ENCODE data around the gene PHLDA2. TPM values are rescaled to one million over a fixed set of nuclear protein-coding genes. Genes with fewer than 3 reads are reported as not detected.
A peak's percentile ranks its signal among the peaks of the same experiment; 100 is the strongest.

The PHLDA2 gene
- polyA plus RNA-seq, 1 donor (not counting 4 experiments of a cell fraction or from before 2014, with no cell fraction given) = 24.3 TPM

- H3K9ac ChIP-seq (ENCODE audit: control insufficient read depth, extremely low read depth, insufficient read depth, low read length) = no peak overlapping the region
- FAIRE-seq = no peak
- no peak overlapping the region for H3K27ac ChIP-seq (ENCODE audit: control insufficient read depth, insufficient read depth, low read length)
- H3K9me1 ChIP-seq (ENCODE audit: control insufficient read depth, extremely low read depth, insufficient read depth, low read length) = no peaks in the 10 kb centered on the region
- peaks cover 60% of the 10 kb centered on the region for H3K27me3 ChIP-seq (ENCODE audit: control insufficient read depth, extremely low read depth, insufficient read depth, low read length)
- dilution Hi-C loops (cut with MboI; ENCODE audit: extremely low pct_ligation_motif_present, low sequenced_read_pairs) = no loop called here
- peaks cover 2% of the 10 kb centered on the region for H4K20me1 ChIP-seq (ENCODE audit: control insufficient read depth, extremely low read depth, insufficient read depth, low read length)
- no peaks in the 10 kb centered on the region for H3K9me3 ChIP-seq (ENCODE audit: control insufficient read depth, low read depth, low read length)
- no peak overlapping the region for H2AFZ ChIP-seq (ENCODE audit: control insufficient read depth, low read length)
- no peak for DNase-seq (ENCODE audit: low read depth, low spot score)
- no peaks in the 10 kb centered on the region for H3K36me3 ChIP-seq (ENCODE audit: control insufficient read depth in 2 of 2, extremely low read depth in 1 of 2, insufficient read depth in 2 of 2, low read length in 2 of 2)
- H3K79me2 ChIP-seq (ENCODE audit: control insufficient read depth, insufficient read depth, low read length) = no peaks in the 10 kb centered on the region
- H3K4me2 ChIP-seq (ENCODE audit: control insufficient read depth, extremely low read depth, insufficient read depth, low read depth, low read length) = peak overlapping the region; percentile 51
- TF ChIP-seq CTCF (optimal IDR thresholded peaks at IDR 0.05 in 1 of 3, IDR thresholded peaks at IDR 0.05 in 1 of 3, conservative IDR thresholded peaks at IDR 0.05 in 1 of 3; ENCODE audit: extremely low read depth in 1 of 3, insufficient read depth in 2 of 3, low read length in 3 of 3) (no peak), EZH2 (IDR thresholded peaks at IDR 0.05; ENCODE audit: low read length) (peak; percentile 90)
- peak overlapping the region in 1 of 3 experiments; percentile 24 for H3K4me3 ChIP-seq (ENCODE audit: control insufficient read depth in 2 of 3, extremely low read depth in 1 of 3, insufficient read depth in 2 of 3, low read depth in 1 of 3, low read length in 3 of 3)
- H3K4me1 ChIP-seq (ENCODE audit: control insufficient read depth, extremely low read depth, insufficient read depth, low read length) = peaks cover 6% of the 10 kb centered on the region
Observed at GRCh38 chr11:2883640-2883978, 45.6 kb downstream of the PHLDA2 start.

- Histone ChIP-seq H3K9me1 (ENCODE audit: control insufficient read depth, extremely low read depth, insufficient read depth, low read length) (no peaks in the 10 kb centered on the region), H4K20me1 (ENCODE audit: control insufficient read depth, extremely low read depth, insufficient read depth, low read length) (peaks cover 2% of the 10 kb centered on the region), H3K4me3 (ENCODE audit: control insufficient read depth in 2 of 3, extremely low read depth in 1 of 3, insufficient read depth in 2 of 3, low read depth in 1 of 3, low read length in 3 of 3) (no peak overlapping the region), H3K4me2 (ENCODE audit: control insufficient read depth, extremely low read depth, insufficient read depth, low read depth, low read length) (no peak overlapping the region), H3K9me3 (ENCODE audit: control insufficient read depth, low read depth, low read length) (no peaks in the 10 kb centered on the region), H3K4me1 (ENCODE audit: control insufficient read depth, extremely low read depth, insufficient read depth, low read length) (peaks cover 4% of the 10 kb centered on the region), H3K79me2 (ENCODE audit: control insufficient read depth, insufficient read depth, low read length) (no peaks in the 10 kb centered on the region), H3K27ac (ENCODE audit: control insufficient read depth, insufficient read depth, low read length) (no peak overlapping the region), H3K27me3 (ENCODE audit: control insufficient read depth, extremely low read depth, insufficient read depth, low read length) (peaks cover 61% of the 10 kb centered on the region), H2AFZ (ENCODE audit: control insufficient read depth, low read length) (no peak overlapping the region), H3K9ac (ENCODE audit: control insufficient read depth, extremely low read depth, insufficient read depth, low read length) (no peak overlapping the region), H3K36me3 (ENCODE audit: control insufficient read depth in 2 of 2, extremely low read depth in 1 of 2, insufficient read depth in 2 of 2, low read length in 2 of 2) (no peaks in the 10 kb centered on the region)
- TF ChIP-seq EZH2 (IDR thresholded peaks at IDR 0.05; ENCODE audit: low read length) = no peak
- TF ChIP-seq CTCF (optimal IDR thresholded peaks at IDR 0.05 in 1 of 3, IDR thresholded peaks at IDR 0.05 in 1 of 3, conservative IDR thresholded peaks at IDR 0.05 in 1 of 3; ENCODE audit: extremely low read depth in 1 of 3, insufficient read depth in 2 of 3, low read length in 3 of 3) = no peak
- dilution Hi-C loops (cut with MboI; ENCODE audit: extremely low pct_ligation_motif_present, low sequenced_read_pairs) = no loop called here
- no peak for DNase-seq (ENCODE audit: low read depth, low spot score)
- FAIRE-seq = no peak
Observed at GRCh38 chr11:2882396-2883110, 46.7 kb downstream of the PHLDA2 start.

Measured in keratinocyte (primary cell).